Measurements from ENCODE around the gene FAM50B. TPM values are rescaled to one million over a fixed set of nuclear protein-coding genes. Genes with fewer than 3 reads are reported as not detected.

Gene FAM50B
- total RNA-seq, 2 donors from 2014 or later = 3.2 to 3.9 TPM

DNA sequence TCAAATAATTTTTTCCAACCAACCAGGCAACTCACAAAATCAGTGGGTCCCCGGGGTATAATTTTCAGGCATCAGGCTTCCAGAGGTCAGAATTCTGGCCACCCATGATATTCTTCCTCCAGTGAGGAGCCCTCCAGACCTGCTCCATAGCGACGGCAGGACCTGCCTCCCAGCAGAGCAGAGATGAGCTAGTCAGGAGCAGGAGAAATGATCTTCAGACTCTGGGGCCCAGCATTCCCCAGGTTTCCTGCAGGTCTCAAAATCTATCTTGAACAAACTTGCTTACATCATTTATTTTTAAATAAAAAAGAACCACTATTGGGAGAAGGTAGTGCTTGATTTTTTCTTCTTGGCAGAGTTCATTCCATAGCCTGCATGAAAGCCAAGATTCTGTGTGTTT lies 44.7 kb downstream of the FAM50B start:
- H3K36me3 ChIP-seq = no peaks in the 10 kb centered on the region
- H3K4me1 ChIP-seq = no peaks in the 10 kb centered on the region
- no peaks in the 10 kb centered on the region for H3K9me3 ChIP-seq
- H3K4me3 ChIP-seq = no peak overlapping the region
- intact Hi-C loops (cut with DNase I) = no loop called here
- TF ChIP-seq, protein P1, sequence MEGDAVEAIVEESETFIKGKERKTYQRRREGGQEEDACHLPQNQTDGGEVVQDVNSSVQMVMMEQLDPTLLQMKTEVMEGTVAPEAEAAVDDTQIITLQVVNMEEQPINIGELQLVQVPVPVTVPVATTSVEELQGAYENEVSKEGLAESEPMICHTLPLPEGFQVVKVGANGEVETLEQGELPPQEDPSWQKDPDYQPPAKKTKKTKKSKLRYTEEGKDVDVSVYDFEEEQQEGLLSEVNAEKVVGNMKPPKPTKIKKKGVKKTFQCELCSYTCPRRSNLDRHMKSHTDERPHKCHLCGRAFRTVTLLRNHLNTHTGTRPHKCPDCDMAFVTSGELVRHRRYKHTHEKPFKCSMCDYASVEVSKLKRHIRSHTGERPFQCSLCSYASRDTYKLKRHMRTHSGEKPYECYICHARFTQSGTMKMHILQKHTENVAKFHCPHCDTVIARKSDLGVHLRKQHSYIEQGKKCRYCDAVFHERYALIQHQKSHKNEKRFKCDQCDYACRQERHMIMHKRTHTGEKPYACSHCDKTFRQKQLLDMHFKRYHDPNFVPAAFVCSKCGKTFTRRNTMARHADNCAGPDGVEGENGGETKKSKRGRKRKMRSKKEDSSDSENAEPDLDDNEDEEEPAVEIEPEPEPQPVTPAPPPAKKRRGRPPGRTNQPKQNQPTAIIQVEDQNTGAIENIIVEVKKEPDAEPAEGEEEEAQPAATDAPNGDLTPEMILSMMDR (IDR thresholded peaks at IDR 0.05) = no peak
- no peak for DNase-seq
- H3K27ac ChIP-seq = no peak overlapping the region
- H3K9ac ChIP-seq (ENCODE audit: low read depth in 2 of 2, low read length in 2 of 2) = no peak overlapping the region
- H3K27me3 ChIP-seq = no peaks in the 10 kb centered on the region

DNA sequence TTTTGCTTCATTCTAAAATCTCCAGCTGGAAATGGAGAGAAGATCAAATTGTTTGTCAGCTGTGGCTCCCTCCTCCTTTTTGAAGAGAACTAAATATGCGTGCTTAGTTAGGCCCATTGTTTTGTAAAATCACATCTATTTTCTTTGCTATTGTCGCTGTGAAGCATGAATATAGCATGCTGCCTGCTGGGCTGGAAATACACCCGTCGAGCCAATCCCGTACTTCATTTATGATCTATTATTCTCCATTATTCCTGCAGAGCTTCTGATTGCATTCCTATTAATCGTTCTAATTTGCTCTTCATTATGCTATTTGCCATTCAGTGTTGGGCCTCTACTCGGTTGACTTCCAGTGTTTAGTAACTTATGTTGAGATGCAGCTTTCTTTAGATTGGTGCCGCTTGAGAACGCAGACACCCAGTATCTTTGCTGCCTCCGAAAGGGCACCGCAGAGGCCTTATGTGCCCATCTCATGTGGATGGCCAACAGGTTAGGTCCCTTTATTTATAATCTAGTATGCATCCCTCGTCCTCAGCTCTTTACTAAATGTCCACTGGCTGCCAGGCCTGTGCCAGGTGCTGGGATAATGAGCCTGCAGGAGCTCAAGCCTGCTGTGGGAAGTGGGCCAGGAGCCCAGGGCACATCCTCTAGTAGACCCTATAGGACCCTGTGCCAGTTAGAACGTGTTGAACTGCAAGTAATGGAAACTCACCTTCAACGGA lies 45.6 kb downstream of the FAM50B start:
- no peaks in the 10 kb centered on the region for H3K36me3 ChIP-seq
- H3K9me3 ChIP-seq = no peaks in the 10 kb centered on the region
- DNase-seq = no peak
- no peaks in the 10 kb centered on the region for H3K4me1 ChIP-seq
- no peak overlapping the region for H3K27ac ChIP-seq
- no peak overlapping the region for H3K4me3 ChIP-seq
- H3K27me3 ChIP-seq = no peaks in the 10 kb centered on the region
- TF ChIP-seq, protein P1 (IDR thresholded peaks at IDR 0.05) = no peak
- no peak overlapping the region for H3K9ac ChIP-seq (ENCODE audit: low read depth in 2 of 2, low read length in 2 of 2)
- intact Hi-C loops (cut with DNase I) = no loop called here

DNA sequence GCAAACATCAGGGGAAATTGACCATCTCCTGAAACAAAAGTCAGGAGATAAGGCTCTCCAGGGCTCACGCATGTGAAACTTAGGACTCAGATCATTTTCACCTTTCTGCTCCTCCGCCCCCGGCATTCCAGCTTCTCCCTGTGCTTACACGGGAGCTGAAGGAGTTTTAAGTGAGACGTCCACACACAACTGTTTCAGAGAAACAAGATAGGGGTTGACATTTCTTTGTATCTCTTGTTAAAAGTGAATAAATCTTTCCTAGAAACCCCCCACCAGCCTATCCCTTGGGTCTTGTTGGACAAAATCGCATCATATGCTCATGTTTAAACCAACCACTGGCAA lies 46.1 kb downstream of the FAM50B start:
- Histone ChIP-seq H3K4me3 (no peak overlapping the region), H3K36me3 (no peaks in the 10 kb centered on the region), H3K27ac (no peak overlapping the region), H3K9ac (ENCODE audit: low read depth in 2 of 2, low read length in 2 of 2) (no peak overlapping the region), H3K4me1 (no peaks in the 10 kb centered on the region), H3K27me3 (no peaks in the 10 kb centered on the region), H3K9me3 (no peaks in the 10 kb centered on the region)
- DNase-seq = no peak
- TF ChIP-seq, protein P1 (IDR thresholded peaks at IDR 0.05) = no peak
- intact Hi-C loops (cut with DNase I) = no loop called here

DNA sequence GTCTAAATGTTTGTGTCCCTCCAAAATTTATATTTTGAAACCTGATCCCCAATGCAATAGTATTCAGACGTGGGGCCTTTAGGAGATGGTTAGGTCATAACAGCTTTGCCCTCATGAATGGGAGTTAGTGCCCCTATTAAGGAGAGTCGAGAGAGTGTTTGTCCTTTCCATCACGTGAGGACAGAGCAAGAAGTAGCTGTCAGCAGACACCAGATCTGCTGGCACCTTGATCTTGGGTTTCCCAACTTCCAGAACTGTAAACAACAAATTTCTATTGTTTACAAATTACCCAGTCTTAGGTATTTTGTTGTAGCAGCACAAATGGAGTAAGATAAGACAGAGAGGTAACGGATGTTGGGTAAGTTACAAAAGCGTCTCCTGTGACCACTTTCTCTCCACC lies 46.6 kb downstream of the FAM50B start:
- no peaks in the 10 kb centered on the region for H3K27me3 ChIP-seq
- H3K4me3 ChIP-seq = no peak overlapping the region
- no peak overlapping the region for H3K27ac ChIP-seq
- H3K4me1 ChIP-seq = no peaks in the 10 kb centered on the region
- no peaks in the 10 kb centered on the region for H3K9me3 ChIP-seq
- intact Hi-C loops (cut with DNase I) = no loop called here
- H3K9ac ChIP-seq (ENCODE audit: low read depth in 2 of 2, low read length in 2 of 2) = no peak overlapping the region
- no peak for DNase-seq
- no peaks in the 10 kb centered on the region for H3K36me3 ChIP-seq
- TF ChIP-seq, protein P1 (IDR thresholded peaks at IDR 0.05) = no peak

DNA sequence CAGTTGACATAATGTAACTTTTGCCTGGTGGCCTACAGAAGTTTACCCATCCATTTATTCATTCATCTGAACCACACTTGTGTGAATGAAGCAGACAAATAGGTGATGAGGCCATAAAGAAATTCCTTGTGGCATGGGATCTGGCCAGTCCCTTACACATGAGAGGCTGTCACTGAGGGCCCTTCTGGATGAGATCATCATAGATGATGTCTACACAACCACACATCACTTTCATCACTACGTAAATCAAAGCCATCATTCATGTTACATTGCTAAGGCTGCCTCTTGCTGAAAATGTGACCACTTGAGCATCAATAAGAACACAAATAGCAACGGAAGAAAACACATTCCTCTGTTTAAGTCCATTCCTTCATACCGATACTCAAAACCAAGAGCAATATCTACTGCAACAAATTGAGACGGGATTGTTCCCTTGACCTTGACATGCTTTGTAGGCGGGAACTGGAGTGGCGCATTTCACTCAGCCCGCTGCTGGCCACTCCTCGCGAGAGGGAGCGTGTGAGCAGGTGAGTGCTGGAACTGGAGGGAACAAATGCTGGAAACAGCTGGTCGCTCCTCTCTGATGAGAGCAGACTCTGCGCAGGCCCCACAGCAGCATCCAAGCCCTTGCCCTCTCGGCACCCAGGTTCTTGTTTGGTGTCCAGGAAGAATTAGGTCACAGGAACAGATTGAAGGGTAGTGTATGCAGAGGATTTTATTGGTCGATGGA lies 49.3 kb downstream of the FAM50B start:
- Histone ChIP-seq H3K9ac (ENCODE audit: low read depth in 2 of 2, low read length in 2 of 2) (no peak overlapping the region), H3K4me1 (no peaks in the 10 kb centered on the region), H3K36me3 (no peaks in the 10 kb centered on the region), H3K27me3 (no peaks in the 10 kb centered on the region), H3K4me3 (no peak overlapping the region), H3K9me3 (no peaks in the 10 kb centered on the region), H3K27ac (no peak overlapping the region)
- intact Hi-C loops (cut with DNase I) = no loop called here
- TF ChIP-seq, protein P1 (IDR thresholded peaks at IDR 0.05) = no peak
- DNase-seq = no peak

All from colonic mucosa (tissue), 4 donors.